Left forelimb (tissue), 1 donor: ENCODE measurements around the gene NEURL1B.

Experiments used
- DNase-seq: peaks from one replicate; pipeline ENCODE4 v3.0.0-alpha.2; 2018; ENCODE audit warnings: low spot score

NEURL1B gene

GRCh38 chr5:172678902-172679301 lies 37.8 kb downstream of the NEURL1B start:
- DNase-seq, result no peak

GRCh38 chr5:172679628-172680212 lies 38.7 kb downstream of the NEURL1B start:
- no peak for DNase-seq

- no peak for DNase-seq
Observed at GRCh38 chr5:172680921-172681320, 39.9 kb downstream of the NEURL1B start.

GRCh38 chr5:172681421-172681820 lies 40.4 kb downstream of the NEURL1B start:
- DNase-seq, result no peak

- DNase-seq, result no peak
Observed at GRCh38 chr5:172683264-172683644, 42.2 kb downstream of the NEURL1B start.

GRCh38 chr5:172683645-172684471 lies 42.8 kb downstream of the NEURL1B start:
- no peak for DNase-seq

- DNase-seq, result no peak
Observed at GRCh38 chr5:172685091-172685490, 44.0 kb downstream of the NEURL1B start.

GRCh38 chr5:172686111-172686510 lies 45.0 kb downstream of the NEURL1B start:
- no peak for DNase-seq

GRCh38 chr5:172686539-172687390 lies 45.7 kb downstream of the NEURL1B start:
- DNase-seq, result no peak

- DNase-seq, result no peak
Observed at GRCh38 chr5:172687940-172688339, 46.9 kb downstream of the NEURL1B start.

GRCh38 chr5:172688349-172689217 lies 47.5 kb downstream of the NEURL1B start:
- DNase-seq, result no peak

- DNase-seq, result no peak
Observed at GRCh38 chr5:172689218-172689572, 48.1 kb downstream of the NEURL1B start.

- DNase-seq, result no peak
Observed at GRCh38 chr5:172689801-172690200, 48.7 kb downstream of the NEURL1B start.

- no peak for DNase-seq
Observed at GRCh38 chr5:172690258-172691075, 49.4 kb downstream of the NEURL1B start.

GRCh38 chr5:172691886-172692285 lies 50.8 kb downstream of the NEURL1B start:
- DNase-seq, result no peak

- no peak for DNase-seq
Observed at GRCh38 chr5:172692451-172692850, 51.4 kb downstream of the NEURL1B start.

- no peak for DNase-seq
Observed at GRCh38 chr5:172692981-172693380, 51.9 kb downstream of the NEURL1B start.

GRCh38 chr5:172694061-172694460 lies 53.0 kb downstream of the NEURL1B start:
- DNase-seq, result no peak

GRCh38 chr5:172694541-172694940 lies 53.5 kb downstream of the NEURL1B start:
- DNase-seq, result no peak

GRCh38 chr5:172695232-172696054 lies 54.4 kb downstream of the NEURL1B start:
- no peak for DNase-seq
